Measurements from ENCODE around the gene BEND7.
"Not testable (repeated sequence)": the region's sequence is repeated elsewhere in the genome, so short reads cannot be mapped to it uniquely, and the experiment has no call there.

Gene BEND7

GRCh38 chr10:13420532-13421307, 108.1 kb downstream of the BEND7 start:
- no peak for DNase-seq (ENCODE audit: low spot score)

GRCh38 chr10:13417459-13418126, 111.2 kb downstream of the BEND7 start:
- no peak for DNase-seq (ENCODE audit: low spot score)

- no peak for DNase-seq (ENCODE audit: low spot score)
Measured at GRCh38 chr10:13416760-13417159, 112.1 kb downstream of the BEND7 start.

- DNase-seq (ENCODE audit: low spot score), result no peak
Measured at GRCh38 chr10:13414855-13415254, 114.0 kb downstream of the BEND7 start.

- DNase-seq (ENCODE audit: low spot score), result no peak
Measured at GRCh38 chr10:13414137-13414536, 114.7 kb downstream of the BEND7 start.

- DNase-seq (ENCODE audit: low spot score), result no peak
Measured at GRCh38 chr10:13412894-13413293, 115.9 kb downstream of the BEND7 start.

GRCh38 chr10:13404791-13405190, 124.0 kb downstream of the BEND7 start:
- DNase-seq (ENCODE audit: low spot score), result no peak

GRCh38 chr10:13404305-13404759, 124.5 kb downstream of the BEND7 start:
- no peak for DNase-seq (ENCODE audit: low spot score)

GRCh38 chr10:13403426-13403825, 125.4 kb downstream of the BEND7 start:
- DNase-seq (ENCODE audit: low spot score), result not testable (repeated sequence)

- DNase-seq (ENCODE audit: low spot score), result no peak
Measured at GRCh38 chr10:13402021-13402420, 126.8 kb downstream of the BEND7 start.

GRCh38 chr10:13401142-13401541, 127.7 kb downstream of the BEND7 start:
- no peak for DNase-seq (ENCODE audit: low spot score)

- DNase-seq (ENCODE audit: low spot score), result no peak
Measured at GRCh38 chr10:13400196-13400965, 128.4 kb downstream of the BEND7 start.

- DNase-seq (ENCODE audit: low spot score), result no peak
Measured at GRCh38 chr10:13399752-13400151, 129.1 kb downstream of the BEND7 start.

GRCh38 chr10:13399236-13399635, 129.6 kb downstream of the BEND7 start:
- DNase-seq (ENCODE audit: low spot score), result no peak

GRCh38 chr10:13397052-13397451, 131.8 kb downstream of the BEND7 start:
- DNase-seq (ENCODE audit: low spot score), result no peak

- no peak for DNase-seq (ENCODE audit: low spot score)
Measured at GRCh38 chr10:13396369-13396768, 132.4 kb downstream of the BEND7 start.

GRCh38 chr10:13395540-13395939, 133.3 kb downstream of the BEND7 start:
- DNase-seq (ENCODE audit: low spot score), result no peak

- no peak for DNase-seq (ENCODE audit: low spot score)
Measured at GRCh38 chr10:13393640-13394039, 135.2 kb downstream of the BEND7 start.

GRCh38 chr10:13392701-13393100, 136.1 kb downstream of the BEND7 start:
- DNase-seq (ENCODE audit: low spot score), result no peak

Measured in germinal center (tissue), 1 donor.